Anterior cingulate cortex (tissue), 58 donors: ENCODE results near the gene GLYR1.
A peak's percentile ranks its signal among the peaks of the same experiment; 100 is the strongest.

ENCODE experiments used
- DNase-seq, 58 donors: peaks; one replicate each; lab custom pipeline; 2025; lab: John Stamatoyannopoulos, UW

GLYR1 gene

GRCh38 chr16:4813251-4814003 lies 33.7 kb downstream of the GLYR1 start:
- no peak for DNase-seq

GRCh38 chr16:4811773-4812172 lies 35.3 kb downstream of the GLYR1 start:
- DNase-seq, result no peak

DNA sequence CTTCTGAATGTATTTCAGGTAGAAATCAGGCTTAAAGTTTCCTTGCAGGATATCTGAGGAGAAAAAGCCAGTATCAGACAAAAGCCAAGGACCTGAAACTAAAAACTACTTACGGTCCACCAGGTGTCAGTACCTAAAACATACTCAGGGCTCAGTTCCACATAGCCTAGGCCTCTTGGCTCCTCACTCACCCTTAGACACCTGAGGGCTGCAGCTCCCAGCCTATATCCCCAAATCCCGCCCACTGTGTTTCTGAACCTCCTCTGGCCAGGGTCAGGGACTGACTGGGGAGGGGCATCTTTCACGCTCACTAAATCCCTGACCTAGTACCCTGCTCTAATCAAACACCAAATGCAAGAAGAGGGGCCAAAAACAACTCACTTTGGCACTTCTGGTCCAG lies 35.8 kb downstream of the GLYR1 start:
- DNase-seq, result no peak

DNA sequence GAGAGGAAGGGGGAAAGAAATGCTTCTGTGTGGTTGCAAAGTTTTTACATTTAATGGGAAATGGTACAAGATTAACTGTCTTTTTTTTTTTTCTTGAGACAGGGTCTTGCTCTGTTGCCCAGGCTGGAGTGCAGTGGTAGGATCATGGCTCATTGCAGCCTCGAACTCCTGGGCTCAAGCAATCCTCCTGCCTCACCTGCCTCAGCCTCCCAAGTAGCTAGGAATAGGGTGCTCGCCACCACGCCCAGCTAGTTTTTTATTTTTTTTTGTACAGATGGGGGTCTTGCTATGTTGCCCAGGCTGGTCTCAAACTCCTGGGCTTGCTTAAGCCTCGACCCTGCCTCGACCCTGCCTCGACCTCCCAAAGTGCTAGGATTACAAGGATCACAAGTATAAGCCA lies 40.8 kb downstream of the GLYR1 start:
- no peak for DNase-seq

DNA sequence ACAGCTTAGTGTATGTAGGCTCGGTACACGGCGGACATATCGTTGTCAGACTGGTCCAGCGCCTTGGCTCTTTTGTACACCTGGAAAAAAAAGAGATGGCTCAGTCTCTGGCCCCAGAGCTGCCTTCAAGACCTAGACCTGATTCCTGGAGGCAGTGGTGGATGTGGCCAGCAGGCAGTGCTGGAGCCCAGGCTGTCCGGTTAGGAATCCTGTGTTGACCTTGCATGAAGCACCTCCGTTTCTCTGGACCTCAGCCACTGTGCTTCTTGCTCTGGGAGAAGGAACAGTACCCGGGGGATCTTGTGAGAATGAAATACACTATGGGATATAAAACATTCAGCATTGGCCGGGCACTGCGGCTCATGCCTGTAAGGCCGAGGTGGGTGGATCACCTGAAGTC lies 41.9 kb downstream of the GLYR1 start:
- no peak for DNase-seq

DNA sequence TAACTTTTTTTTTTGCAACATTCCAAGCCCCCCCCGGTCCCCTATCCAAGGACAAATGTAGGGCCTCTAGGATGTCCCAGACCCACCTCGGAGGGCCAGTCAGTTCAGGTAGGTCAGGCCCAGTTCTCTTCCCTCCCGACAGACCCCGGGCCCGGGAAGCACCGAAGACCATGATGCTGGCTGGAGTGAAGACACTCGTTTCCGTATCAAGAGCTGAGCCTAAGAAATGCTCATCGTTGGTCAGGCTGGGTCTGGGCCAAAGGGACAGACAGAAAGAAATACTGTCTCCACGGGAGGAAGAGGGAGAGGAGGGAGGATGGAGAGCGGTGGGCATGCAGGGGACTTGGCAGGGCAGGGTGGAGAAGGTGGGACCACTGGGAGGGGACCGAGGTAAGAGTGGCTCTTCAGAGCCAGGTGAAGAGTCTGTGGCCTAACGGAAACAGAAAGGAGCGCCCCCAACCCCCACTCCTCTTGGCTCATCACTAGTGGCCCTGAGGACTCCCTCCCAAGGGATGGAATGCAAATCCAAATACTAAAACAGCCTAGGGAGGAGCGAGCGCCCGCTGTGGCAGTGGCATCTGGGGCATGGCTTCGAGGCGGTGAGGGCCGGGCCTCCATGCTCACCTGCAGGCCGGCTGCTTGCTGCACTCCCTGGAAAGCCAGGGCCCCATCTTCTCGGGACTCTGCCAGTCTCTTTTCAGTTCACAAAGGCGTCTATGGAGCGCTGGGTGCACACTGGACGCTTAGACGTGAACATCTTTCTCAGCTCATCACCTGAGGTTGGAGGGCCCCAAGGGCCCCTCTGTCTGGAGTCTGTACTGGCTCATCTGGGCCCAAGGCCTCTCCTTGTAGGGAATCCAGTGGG lies 43.0 kb downstream of the GLYR1 start:
- DNase-seq, result no peak

DNA sequence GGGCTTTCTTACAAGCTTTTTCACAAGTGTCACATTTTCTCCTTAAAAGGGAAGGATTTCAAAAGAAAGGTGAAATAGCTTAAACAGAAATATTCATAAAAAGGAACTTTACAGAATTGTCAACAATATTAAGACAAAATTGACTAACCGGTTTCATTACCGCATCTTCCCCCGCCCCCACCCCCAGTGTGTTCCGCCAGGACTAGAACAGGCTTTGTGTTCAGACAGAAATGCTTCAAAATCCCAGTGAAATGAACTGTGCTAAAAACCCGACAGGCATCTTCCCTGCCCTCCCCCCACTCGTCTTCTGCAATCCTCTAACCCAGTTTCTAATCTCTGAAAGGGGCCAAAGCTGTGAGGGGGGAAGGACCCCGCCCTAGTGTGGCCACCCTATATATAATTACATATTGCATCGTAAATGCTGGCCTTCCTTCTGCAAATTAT lies 43.7 kb downstream of the GLYR1 start:
- DNase-seq, result no peak

DNA sequence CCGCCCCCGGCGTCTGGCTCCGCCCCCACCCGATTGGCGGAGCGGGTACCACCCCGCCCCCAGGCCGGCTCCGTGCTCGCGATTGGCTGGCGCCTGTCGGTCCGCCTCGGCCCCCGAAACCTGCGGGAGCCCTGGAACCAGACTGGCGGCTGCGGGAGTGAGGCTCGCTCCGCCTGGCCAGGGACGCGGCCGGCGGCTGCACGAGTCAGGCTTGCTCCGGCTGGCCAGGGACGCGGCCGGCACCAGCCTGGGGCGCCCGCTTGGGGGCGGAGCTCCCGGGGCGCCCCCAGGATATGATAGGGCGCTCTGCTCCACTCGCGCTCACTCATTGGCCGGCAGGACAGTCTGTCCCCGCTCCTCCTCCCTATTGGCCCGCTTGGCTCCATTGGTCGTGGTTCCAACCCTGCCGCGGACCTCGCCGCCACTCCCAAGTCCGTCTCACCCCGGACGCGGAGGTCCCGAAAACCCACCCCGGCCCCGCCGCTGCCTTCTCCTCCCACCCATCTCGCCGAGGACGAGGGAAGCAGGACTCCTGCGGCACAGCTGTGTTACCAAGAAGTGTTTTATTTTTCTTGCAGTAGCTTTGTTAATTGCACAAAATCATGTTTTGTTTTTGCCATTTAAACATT lies 44.3 kb downstream of the GLYR1 start:
- peak; percentile 78 to 99 (median 96) for DNase-seq

- DNase-seq, result peak in 50 of 58 donors; percentile 23 to 73 (median 54)
Observed at GRCh38 chr16:4801962-4802658, 45.0 kb downstream of the GLYR1 start, which contains the start of gene ROGDI. Gene ROGDI (minus strand): TSS chr16:4802633. CDS start chr16:4802571, 62 bp downstream.

GRCh38 chr16:4801051-4801961 lies 45.8 kb downstream of the GLYR1 start:
- peak in 3 of 58 donors; percentile 25 to 62 (median 52) for DNase-seq

DNA sequence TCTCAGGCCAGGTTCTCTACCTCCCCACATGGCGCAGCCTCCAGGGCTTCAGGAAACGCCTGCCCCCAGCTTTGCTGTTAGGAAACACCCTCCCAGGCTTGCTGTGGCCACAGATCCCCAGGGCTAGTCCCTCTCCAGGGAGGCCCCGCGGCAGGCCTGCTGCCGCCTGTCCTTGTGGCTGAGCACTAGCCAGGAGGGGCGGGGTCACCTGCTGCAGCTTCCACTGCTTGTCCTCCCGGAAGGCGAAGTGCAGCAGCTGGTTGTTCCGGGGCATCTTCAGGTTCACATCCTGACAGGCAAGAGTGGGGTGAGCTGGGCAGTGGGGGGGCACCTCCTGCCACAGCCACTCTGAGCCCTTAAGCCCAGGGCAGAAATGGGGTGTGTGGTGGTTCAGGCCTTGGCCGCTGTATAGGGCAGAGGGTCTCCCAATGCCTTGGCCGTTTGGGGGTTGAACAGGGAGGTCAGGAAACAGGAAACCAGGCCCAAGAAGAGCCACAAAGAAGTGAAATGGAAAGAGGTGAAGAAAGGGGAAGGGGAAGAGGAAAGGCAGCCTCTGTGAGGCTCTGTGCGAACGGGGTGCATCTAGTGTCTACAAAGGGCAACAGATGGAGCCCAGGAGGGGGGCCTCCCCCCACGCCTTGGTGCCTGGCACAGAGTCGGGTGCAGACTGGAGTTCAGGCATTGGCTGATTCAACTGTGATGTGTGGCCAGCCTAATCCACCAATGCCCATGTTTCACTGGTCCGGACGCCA lies 46.6 kb downstream of the GLYR1 start:
- peak in 54 of 58 donors; percentile 8 to 90 (median 69) for DNase-seq

GRCh38 chr16:4799171-4799855 lies 47.8 kb downstream of the GLYR1 start:
- DNase-seq, result no peak

- DNase-seq, result no peak
Observed at GRCh38 chr16:4798456-4798855, 48.6 kb downstream of the GLYR1 start.

DNA sequence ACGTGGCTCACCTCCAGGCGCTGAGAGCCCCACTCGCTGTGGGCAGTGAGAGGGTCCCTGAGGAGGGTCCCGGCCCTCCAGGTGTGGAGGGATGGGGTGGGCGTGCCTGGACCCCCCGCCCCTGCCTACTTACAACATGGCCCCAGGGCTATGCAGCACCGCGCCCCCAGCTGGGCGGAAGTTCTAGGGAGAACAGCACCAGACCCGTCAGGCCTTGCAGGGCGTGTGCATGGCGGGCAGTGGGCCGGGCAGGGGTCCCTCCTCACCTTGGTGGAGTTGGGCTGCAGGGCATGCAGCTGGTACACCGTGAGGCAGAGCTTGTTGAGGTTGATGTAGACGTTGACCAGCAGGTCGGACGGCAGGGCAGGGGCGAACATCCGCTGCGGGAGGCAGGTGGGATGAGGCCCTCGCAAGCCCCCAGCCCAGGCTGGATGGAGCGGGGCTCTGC lies 49.3 kb downstream of the GLYR1 start:
- DNase-seq, result no peak

GRCh38 chr16:4796982-4797804 lies 49.9 kb downstream of the GLYR1 start:
- no peak for DNase-seq

GRCh38 chr16:4795828-4796572 lies 51.1 kb downstream of the GLYR1 start:
- no peak for DNase-seq
